GM19238 (cell line): ENCODE measurements around the gene ATP13A3.
"Not testable (repeated sequence)": the region's sequence is repeated elsewhere in the genome, so short reads cannot be mapped to it uniquely, and the experiment has no call there.

ENCODE experiments used
- DNase-seq: peaks from one replicate; pipeline ENCODE4 v3.0.0; 2011; ENCODE audit warnings: low spot score; ENCODE audit not compliant: insufficient read length

ATP13A3 gene

DNA sequence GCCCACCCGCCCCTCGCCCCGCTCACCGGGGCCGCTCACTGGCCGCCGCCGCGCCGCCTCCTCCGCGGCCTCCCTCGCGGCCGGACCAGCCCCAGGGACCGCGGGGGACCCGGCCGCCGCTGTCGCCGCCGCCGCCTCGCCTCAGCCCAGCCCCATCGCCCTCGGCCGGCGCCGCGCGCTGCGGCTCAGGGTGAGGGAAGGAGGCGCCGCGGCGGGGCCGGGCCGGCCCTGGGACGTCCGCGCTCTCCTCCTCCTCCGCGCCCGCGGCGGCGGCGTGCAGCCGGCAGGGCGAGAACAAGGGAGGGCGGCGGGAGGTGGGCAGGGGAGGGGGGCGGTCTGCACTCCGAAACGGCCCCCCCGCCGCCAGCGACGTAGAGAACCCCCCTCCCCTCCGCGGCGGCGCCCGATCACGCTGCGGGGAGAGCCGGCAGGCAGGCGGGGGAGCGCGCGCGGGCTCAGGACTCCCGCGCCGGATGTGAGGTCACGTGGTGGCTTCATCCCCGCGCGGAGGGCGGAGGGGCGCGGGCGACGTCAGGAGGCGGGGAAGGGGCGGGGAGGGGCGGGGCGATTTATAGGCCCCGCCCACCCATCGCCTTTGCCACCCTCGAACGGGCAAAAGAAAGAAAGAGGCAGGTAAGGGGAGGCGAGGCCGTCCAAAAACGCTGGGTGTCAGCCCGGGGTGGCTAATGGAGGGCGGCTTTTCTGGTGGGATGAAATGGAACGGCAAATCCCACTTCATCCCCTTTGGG, at the start of gene ATP13A3:
ATP13A3 (minus strand) TSS at position 463 of the 749 bp plus-strand sequence. CDS start 24,812 bp downstream, outside the sequence.
- DNase-seq: peak; percentile 93

DNA sequence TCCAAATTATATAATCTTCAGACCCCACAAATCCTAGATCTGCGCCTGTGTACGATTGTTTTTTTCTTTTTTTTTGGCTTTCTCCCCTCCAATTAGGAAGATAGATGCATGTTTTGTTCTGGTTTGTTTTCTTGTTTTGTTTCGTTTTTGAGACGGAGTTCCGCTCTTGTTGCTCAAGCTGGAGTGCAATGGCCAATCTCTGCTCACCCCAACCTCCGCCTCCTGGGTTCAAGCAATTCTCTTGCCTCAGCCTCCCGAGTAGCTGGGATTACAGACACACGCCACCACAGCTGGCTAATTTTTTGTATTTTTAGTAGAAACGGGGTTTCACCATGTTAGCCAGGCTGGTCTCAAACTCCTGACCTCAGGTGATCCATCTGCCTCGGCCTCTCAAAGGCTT, 48.4 kb upstream of the ATP13A3 start:
- not testable (repeated sequence) for DNase-seq

DNA sequence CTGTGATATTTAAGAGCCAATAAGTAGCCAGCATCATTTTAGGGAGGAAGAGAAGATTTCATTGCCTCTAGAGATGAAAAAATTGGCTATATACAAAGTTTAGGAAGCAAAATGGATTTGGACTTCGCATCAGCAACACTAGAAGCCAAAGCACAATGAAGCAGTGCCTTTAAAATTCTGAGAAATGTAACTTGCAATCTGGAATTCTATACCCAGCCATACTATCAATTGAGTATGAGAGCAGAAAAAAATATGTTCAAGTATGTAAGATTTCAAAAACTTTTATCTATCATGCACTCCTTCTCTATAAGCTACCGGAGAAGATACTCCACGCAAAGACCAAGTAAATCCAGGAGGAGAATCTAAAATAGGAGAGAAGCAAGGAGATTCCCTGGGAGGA, 47.4 kb upstream of the ATP13A3 start:
- DNase-seq: no peak

DNA sequence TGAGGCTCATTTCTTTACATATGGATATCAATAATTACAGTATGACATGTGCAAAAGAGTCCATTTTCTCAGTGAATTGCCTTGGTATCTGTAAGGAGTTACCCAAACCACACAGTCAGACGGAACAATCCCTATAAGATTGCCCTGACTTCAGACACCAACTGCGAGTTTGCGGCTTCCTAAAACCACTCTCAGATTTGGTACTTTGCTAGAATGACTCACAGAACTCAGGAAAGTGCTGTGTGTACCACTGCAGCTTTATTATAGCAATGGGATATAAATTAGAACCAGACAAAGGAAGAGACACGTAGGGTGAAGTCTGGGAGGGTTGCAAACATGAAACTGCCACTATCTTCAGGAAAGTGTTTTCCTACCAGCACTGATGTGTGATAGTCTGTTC, 45.8 kb upstream of the ATP13A3 start:
- no peak for DNase-seq

DNA sequence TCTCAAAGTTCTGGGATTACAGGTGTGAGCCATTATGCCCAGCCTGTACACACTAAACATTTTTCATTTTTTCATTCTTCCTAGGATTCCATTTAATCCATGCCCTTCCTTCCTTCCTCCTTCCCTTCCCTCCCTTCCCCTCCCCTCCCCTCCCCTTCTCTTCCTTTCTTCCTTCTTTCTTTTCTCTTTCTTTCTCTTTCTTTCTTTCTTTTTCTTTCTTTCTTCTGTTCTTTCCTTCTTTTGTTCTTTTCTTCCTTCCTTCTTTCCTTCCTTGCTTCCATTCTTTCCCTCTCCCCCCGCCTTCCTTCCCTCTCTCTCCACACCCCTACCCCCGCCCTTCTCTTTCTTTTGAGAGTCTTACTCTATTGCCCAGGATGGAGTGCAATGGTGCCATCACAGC, 40.9 kb upstream of the ATP13A3 start:
- no peak for DNase-seq

DNA sequence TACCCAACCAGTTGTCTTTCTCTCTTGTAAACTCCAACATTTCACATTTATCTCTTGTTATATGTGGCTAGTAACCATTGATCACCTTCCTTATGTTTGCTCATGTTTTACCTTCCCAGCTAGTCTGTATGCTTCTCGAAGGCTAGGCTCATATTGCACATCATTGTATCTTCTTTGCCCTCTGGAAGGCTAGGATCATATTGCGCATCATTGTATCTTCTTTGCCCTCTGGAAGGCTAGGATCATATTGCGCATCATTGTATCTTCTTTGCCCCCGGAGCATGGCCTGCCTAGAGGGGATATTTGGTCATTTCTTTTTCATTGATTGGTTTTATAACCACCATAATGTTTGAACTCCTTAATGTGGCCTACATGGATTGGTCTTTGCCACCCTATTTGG, 39.4 kb upstream of the ATP13A3 start:
- DNase-seq: no peak

DNA sequence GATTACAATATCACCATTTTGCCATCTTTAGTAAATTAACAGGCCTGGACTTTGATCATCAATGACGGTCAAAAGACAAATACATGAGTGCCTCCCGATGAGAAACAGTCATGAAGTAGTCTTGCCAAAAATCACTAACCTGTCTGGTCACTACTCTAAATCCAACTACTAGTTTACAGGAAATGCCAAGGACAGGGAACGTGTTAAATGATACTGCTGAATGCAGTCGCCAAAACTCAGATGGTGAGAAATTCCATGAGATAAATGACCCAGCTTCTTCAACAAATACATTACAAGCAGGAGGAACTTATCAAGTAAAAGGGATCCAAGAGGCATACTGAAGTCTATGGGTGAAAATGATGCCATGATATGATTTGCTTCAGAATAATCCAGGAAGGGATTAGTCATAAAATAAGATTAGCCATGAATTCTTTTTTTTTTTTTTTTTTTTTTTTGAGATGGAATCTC, 35.8 kb upstream of the ATP13A3 start:
- no peak for DNase-seq

DNA sequence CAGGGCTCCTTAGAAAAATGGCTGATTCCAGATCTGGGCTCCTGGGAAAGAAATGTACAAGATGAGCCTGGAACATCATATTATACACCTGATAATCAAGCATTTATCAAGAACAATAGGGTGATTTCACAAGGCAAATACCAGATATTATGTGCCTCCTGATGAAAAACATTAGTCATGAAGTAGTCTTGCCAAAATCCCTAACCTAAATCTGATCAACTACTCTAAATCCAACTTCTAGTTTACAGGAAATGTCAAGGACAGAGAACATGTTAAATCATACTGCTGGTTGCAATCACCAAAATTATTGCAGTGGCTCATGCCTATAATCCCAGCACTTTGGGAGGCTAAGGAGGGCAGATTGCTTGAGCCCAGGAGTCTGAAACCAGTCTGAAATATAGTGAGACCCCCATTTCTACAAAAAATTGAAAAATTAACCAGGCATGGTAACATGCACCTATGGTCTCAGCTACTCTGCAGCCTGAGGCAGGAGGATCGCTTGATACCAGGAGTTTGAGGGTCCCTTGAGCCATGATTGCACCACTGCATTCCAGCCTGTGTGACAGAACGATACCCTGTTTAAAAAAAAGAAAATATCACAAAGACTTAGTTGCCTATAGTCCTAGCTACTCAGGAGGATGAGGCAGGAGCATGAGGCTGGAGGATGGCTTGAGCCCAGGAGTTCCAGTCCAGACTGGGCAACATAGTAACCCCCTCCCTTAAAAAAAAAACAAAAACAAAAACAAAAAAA, 34.9 kb upstream of the ATP13A3 start:
- no peak for DNase-seq

DNA sequence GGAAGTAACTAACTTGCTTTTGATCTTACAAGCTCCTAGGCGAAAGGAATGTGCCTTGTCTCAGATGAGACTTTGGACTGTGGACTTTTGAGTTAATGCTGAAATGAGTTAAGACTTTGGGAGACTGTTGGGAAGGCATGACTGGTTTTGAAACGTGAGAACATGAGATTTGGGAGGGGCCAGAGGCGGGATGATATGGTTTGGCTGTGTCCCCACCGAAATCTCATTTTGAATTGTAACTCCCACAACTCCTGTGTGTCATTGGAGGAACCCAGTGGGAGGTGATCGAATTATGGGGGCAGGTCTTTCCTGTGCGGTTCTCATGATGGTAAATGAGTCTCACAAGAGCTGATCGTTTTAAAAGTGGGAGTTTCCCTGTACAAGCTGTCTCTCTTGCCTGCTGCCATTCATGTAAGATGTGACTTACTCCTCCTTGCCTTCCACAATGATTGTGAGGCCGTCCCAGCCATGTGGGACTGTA, 33.9 kb upstream of the ATP13A3 start:
- DNase-seq: not testable (repeated sequence)

DNA sequence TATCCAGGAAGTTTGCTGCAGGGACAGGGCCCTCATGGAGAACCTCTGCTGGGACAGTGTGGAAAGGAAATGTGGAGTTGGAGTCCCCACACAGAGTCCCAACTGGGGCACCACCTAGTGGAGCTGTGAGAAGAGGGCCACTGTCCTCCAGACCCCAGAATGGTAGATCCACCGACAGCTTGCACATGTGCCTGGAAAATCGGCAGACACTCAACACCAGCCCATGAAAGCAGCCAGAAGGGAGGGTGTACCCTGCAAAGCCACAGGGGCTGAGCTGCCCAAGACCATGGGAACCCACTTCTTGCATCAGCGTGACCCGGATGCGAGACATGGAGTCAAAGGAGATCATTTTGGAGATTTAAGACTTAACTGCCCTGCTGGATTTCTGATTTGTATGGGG, 33.4 kb upstream of the ATP13A3 start:
- DNase-seq: not testable (repeated sequence)

DNA sequence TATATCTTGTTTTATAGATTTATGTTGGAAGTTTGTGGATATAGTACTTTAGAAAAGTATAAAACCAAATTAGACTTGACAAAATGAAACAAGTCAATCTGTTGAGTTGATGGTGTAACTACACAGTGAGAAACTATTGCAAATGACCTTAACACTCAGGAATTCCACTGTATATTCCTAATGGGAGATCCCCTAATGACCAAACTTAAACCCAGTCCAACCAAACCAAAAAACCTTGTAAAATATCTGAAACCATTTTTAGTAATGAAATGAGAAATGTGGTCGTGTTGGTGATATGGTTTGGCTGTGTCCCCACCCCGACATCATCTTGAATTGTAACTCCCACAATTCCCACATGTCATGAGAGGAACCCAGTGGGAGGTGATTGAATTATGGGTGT, 31.9 kb upstream of the ATP13A3 start:
- DNase-seq: no peak

DNA sequence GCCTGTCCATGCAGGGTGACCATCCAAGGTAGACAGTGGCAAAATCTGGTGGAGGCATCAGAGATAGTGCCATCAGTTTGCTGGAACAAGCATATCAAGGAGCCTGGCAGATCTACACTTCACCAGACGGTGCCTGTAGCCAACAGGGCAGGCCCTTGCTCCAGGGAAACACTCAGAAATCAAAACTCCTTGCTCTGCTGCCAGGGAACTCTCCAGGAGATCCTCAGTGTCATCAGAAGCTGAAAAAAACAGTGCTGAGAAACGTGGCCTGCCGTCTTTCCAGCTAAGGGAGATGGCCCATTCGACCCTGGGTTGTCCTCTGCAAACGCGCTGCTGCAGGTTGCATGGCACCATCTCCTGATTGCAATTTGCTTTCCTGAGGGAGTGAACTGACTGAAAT, 30.5 kb upstream of the ATP13A3 start:
- DNase-seq: no peak

DNA sequence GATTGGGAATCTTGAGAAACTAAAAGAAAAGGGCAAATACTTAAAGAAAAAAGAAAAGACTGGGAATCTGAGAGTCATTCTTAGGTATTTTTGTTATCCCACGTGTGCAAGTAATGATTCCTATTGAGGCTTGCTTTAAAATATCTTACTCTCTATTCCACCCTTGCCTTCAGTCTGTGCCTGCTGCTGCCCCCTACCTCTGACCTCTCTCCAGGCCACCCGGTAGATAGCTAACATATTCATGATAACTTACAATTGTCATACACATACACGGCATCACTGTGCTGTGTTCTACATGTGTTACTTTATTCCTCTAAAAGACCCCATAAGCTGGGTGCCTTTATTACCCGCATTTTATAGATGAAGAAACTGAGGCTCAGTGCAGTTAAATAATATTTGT, 27.8 kb upstream of the ATP13A3 start:
- DNase-seq: no peak

DNA sequence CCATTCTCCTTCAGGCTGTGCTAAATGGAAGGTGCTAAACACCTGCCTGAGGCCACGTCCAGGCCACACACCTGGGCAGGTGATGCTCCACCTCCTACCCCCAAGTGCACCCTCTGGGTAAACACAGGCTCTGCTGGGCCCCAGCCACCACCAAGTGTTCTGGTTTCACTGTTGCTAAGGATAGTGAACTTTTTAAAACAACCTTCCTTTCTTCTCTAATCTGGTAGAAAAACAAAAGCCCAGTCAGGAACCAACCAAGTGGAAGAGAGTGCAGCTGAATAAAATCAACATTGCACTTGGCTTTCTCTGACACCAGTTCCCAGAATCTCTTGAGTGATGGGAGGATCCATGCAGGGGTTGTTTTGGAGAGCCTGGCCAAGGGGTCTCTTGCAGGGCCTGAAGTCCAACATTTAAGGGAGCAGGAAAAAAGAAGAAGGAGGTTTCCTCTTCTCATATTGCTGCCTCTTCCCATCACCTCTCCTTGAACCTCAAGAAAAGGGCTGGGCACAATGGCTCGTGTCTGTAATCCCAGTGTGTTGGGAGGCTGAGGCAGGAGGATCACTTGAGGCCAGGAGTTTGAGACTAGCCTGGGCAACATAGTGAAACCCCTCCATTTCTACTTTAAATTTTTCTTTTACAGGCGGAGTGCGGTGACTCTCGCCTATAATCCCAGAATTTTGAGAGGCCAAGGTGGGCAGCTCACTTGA, 26.2 kb upstream of the ATP13A3 start:
- DNase-seq: no peak

DNA sequence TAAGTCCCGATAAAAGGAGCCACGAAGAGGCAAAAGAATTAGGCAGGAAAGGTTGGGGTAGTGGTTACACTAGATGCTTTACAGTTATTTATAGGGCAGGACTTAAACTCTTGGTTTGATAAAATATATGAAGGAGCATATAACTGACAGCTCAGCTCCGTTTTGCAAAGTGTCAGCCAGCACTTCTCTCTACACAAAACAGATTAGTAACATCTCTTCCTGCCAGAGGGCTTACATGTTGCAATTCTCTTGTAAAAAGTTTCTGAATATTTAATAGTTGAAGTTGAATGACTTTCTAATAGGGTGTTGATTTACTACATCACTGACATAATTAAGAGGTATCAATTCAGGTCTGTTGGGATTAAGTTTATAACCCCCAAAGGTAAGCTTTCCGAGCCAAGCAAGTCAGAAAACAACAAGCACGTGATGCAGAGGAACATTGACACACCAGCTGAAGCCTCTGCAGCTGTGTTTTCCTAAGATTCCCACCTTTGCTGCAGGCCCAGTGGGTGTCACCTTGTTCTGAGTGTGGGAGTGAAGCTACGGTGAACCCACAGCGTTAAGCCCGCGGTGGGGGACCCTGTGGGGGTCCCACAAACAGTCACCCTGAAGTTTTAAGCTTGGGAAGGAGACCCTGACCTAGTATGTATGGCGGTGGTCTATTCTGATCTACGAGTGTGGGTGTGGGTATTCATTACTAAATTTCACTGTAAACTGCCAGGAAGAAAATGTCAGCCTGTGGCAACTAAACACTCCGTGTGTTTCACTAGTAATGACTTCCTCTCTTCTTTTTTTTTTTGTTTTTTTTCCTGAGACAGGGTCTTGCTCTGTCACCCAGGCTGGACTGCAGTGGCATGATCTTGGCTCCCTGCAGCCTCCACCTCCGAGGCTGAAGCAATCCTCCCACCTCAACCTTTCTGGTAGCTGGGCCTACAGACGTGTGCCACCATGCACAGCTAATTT, 22.0 kb upstream of the ATP13A3 start:
- DNase-seq: no peak

DNA sequence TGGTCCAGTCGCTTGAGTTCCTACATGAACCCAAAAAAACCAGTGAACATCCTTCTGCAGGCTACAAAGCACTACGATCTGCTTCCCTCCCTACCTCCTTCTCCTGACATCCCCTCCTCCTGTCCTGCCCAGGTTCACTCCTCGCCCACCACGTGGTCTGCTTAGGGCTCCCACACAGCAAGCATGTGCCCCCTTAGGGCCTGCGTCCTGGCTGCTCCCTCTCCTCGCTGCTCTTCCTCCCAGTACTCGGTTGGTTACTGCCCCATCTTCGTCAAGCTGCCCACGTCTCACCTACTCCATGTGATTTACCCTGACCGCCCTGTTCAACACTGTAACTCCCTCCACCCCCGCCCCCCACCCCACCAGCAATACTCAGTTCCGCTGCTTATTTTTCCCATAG, 20.8 kb upstream of the ATP13A3 start:
- no peak for DNase-seq

DNA sequence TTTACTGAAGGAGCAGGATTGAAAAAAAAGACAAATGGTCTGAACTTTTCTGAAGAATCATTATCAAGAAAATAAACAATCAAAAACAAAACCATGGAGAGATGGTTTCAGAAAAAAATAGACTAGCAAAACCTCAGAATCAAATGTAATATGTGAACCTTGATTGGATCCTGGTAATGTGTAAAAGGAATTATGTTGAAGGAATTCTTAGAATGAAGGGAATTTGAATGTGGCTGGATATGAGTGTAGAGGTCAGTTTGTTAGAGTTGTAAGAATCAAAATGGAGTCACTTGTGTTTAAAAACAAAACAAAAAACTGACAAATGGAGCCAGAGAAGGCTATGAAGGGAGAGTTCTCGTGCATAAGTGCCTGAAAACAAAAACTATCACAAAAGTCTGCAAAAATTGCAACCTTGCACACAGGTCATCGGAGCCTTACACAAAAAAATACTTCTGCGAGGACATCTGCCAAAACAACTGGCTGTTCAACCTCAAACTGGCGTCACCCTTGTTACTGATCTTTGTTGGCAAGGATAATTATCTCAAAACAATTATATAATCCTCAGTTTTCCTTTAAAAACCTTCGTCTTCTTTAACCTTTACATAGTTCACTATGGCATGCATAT, 19.1 kb upstream of the ATP13A3 start:
- DNase-seq: no peak

DNA sequence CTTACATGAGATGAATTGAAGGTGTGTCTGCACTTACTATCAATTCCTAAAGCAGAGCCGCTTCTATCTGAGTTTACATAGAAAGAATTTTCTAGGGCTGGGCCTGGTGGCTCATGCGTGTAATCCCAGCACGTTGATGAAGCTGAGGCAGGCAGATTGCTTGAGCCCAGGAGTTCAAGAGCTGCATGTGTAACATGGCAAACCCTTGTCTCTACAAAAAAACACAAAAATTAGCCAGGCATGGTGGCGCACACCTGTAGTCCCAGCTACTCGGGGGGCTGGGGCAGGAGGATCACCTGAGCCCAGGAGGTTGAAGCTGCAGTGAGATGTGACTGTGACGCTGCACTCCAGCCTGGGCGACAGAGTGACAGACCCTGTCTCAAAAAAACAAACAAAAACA, 18.1 kb upstream of the ATP13A3 start:
- no peak for DNase-seq

DNA sequence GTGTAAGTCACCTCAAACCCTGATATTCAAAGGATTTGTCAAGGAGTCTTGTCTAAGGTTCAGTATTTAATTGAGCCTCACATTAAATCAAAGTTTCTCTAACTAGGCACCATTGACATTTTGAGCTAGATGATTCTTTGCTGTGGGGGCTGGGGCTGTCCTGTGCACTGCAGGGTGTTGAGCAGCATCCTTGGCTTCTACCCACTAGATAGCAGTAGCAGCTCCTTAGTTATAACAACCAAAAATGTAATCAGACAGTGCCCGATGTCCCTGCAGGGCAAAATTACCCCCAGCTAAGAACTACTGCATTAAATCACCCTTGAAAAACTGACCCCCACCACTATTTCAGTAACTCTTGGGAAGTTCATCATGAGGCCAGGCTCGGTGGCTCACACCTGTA, 17.3 kb upstream of the ATP13A3 start:
- DNase-seq: no peak

DNA sequence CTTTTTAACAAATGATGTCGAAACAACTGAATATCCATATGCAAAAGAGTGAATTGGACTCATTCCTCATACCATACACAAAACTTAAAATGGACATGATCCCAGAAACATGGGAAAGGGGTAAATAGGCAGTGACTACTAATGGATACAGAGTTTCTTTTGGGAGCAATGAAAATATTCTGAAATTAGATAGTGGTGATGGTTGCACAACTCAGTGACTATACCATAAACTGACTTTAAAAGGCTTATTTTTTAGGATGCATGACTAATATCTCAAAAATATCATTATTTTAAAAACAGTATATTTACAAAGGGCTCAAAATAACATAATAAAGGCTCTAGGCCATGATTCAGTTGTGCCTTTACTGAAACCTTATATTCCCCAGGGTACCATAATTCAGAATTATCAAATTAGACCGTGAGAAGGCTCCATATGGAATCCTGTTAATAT, 16.3 kb upstream of the ATP13A3 start:
- no peak for DNase-seq
